ENCODE data around the gene SPRTN.

DNA sequence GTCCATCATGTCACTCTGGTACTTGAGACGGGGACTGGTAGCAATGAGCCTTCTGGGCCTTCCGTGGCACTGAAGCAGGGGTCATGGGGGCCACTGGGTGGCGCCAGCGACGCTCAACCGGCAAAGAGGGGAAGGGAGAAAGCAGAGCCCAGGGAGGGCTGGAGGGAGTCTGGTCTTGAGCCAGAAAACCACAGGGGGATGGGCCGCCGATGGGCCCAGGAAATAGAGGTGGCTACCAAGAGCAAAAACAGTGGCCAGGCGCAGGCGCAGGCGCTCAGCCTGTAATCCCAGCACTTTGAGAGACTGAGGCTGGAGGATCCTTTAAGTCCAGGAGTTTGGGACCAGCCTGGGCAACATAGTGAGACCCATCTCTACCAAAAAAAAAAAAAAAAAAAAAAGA lies 22.2 kb upstream of the SPRTN start:
- TF ChIP-seq, protein P1, sequence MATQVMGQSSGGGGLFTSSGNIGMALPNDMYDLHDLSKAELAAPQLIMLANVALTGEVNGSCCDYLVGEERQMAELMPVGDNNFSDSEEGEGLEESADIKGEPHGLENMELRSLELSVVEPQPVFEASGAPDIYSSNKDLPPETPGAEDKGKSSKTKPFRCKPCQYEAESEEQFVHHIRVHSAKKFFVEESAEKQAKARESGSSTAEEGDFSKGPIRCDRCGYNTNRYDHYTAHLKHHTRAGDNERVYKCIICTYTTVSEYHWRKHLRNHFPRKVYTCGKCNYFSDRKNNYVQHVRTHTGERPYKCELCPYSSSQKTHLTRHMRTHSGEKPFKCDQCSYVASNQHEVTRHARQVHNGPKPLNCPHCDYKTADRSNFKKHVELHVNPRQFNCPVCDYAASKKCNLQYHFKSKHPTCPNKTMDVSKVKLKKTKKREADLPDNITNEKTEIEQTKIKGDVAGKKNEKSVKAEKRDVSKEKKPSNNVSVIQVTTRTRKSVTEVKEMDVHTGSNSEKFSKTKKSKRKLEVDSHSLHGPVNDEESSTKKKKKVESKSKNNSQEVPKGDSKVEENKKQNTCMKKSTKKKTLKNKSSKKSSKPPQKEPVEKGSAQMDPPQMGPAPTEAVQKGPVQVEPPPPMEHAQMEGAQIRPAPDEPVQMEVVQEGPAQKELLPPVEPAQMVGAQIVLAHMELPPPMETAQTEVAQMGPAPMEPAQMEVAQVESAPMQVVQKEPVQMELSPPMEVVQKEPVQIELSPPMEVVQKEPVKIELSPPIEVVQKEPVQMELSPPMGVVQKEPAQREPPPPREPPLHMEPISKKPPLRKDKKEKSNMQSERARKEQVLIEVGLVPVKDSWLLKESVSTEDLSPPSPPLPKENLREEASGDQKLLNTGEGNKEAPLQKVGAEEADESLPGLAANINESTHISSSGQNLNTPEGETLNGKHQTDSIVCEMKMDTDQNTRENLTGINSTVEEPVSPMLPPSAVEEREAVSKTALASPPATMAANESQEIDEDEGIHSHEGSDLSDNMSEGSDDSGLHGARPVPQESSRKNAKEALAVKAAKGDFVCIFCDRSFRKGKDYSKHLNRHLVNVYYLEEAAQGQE (IDR thresholded peaks at IDR 0.05; ENCODE audit: borderline replicate concordance): no peak
- TF ChIP-seq, protein P2, sequence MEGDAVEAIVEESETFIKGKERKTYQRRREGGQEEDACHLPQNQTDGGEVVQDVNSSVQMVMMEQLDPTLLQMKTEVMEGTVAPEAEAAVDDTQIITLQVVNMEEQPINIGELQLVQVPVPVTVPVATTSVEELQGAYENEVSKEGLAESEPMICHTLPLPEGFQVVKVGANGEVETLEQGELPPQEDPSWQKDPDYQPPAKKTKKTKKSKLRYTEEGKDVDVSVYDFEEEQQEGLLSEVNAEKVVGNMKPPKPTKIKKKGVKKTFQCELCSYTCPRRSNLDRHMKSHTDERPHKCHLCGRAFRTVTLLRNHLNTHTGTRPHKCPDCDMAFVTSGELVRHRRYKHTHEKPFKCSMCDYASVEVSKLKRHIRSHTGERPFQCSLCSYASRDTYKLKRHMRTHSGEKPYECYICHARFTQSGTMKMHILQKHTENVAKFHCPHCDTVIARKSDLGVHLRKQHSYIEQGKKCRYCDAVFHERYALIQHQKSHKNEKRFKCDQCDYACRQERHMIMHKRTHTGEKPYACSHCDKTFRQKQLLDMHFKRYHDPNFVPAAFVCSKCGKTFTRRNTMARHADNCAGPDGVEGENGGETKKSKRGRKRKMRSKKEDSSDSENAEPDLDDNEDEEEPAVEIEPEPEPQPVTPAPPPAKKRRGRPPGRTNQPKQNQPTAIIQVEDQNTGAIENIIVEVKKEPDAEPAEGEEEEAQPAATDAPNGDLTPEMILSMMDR (IDR thresholded peaks at IDR 0.05; ENCODE audit: poor library complexity, severe bottlenecking): no peak
- TF ChIP-seq POLR2AphosphoS5 (IDR thresholded peaks at IDR 0.05) (no peak), MXI1 (conservative IDR thresholded peaks at IDR 0.05; ENCODE audit: poor library complexity, severe bottlenecking) (no peak), EP300 (conservative IDR thresholded peaks at IDR 0.05; ENCODE audit: poor library complexity, severe bottlenecking) (no peak), TAF1 (IDR thresholded peaks at IDR 0.05; ENCODE audit: low read depth) (no peak), EZH2 (IDR thresholded peaks at IDR 0.05; ENCODE audit: borderline replicate concordance, insufficient read depth, low read length, poor library complexity, severe bottlenecking) (no peak), RAD21 (conservative IDR thresholded peaks at IDR 0.05) (no peak), SMC3 (conservative IDR thresholded peaks at IDR 0.05; ENCODE audit: poor library complexity) (no peak)

All from neural cell (in vitro differentiated cells).